Glutamatergic neuron (in vitro differentiated cells): ENCODE results near the gene SUSD3. TPM values are rescaled to one million over a fixed set of nuclear protein-coding genes. Genes with fewer than 3 reads are reported as not detected.

Experiments used
- DNase-seq: peaks from one replicate; pipeline ENCODE4 v3.0.0; 2022
- H3K27ac Mint-ChIP-seq: one replicate; pipeline ENCODE4 v1.8.0; 2020; ENCODE audit warnings: mild to moderate bottlenecking, mixed read lengths, inconsistent platforms; ENCODE audit not compliant: unreplicated experiment
- H3K27me3 Mint-ChIP-seq: one replicate; pipeline ENCODE4 v1.8.0; 2020; ENCODE audit warnings: mild to moderate bottlenecking, moderate library complexity, mixed read lengths, inconsistent platforms; ENCODE audit not compliant: unreplicated experiment
- H3K36me3 Mint-ChIP-seq: one replicate; pipeline ENCODE4 v1.8.0; 2020; ENCODE audit warnings: mild to moderate bottlenecking, mixed read lengths, inconsistent platforms; ENCODE audit not compliant: unreplicated experiment
- H3K4me1 Mint-ChIP-seq: one replicate; pipeline ENCODE4 v1.8.0; 2020; ENCODE audit warnings: mild to moderate bottlenecking, low read depth, mixed read lengths, inconsistent platforms; ENCODE audit not compliant: unreplicated experiment
- H3K4me3 Mint-ChIP-seq: one replicate; pipeline ENCODE4 v1.8.0; 2020; ENCODE audit warnings: mild to moderate bottlenecking, mixed read lengths, inconsistent platforms; ENCODE audit not compliant: unreplicated experiment
- H3K9me3 Mint-ChIP-seq: one replicate; pipeline ENCODE4 v1.8.0; 2020; ENCODE audit warnings: mild to moderate bottlenecking, moderate library complexity, mixed read lengths, inconsistent platforms; ENCODE audit not compliant: unreplicated experiment
- total RNA-seq: library from RNA; stranded (reverse); fragmentation: NEBNext Ultra II Directional; extraction: Animal tissue kit (Norgen Biotek cat#: 25700); gene quantifications from one replicate; pipeline ENCODE4 v1.2.1, GENCODE V29; 2021; ENCODE audit not compliant: unreplicated experiment
- TF ChIP-seq, protein P1 (sequence below): fragments of 200-600 bp; sonication (generic); IDR thresholded peaks from one replicate; pipeline ENCODE4 v1.5.0; 2021; ENCODE audit not compliant: partially characterized antibody, unreplicated experiment

SUSD3 gene
- total RNA-seq, 1 donor from 2014 or later, result not detected

DNA sequence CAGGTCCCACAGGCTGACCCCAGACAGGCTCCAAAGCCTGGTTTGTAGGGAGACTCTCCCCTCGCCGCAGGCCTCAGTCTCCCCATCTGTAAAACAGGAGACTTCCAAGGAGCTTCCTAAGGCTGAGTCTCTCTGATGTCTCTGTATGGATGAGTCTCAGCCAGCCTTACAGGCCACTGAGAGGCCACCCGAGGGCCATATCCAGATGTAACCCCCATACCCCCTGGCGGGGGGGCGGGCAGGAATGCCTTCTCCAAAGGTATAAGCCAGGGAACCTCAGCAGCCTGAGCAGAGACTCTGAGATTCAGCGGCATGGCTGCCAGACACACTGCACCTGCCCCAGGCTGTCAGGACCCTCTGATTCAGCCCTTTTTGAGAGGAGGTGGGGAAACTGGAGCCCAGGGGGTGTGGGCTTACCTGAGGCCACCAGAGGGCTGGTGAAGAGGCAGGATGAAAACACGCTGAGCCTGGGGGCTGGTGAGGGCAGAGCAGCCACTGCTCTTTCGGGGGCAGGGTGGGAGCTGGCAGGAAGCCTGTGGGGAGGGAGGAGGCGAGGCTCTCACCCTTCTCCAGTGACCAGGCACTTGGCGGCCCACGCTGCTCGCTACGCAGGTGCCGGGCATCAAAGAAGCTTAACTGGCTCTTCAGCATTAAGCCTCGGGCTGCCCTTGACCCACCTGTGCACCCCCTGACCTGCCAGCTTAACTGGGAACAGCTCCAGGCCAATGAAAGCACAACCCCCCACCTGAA is 5.5 kb upstream of the SUSD3 start:
- Mint-ChIP-seq H3K27ac (no peak overlapping the region), H3K36me3 (no peaks in the 10 kb centered on the region), H3K9me3 (peaks cover 8% of the 10 kb centered on the region), H3K4me1 (peaks cover 4% of the 10 kb centered on the region), H3K4me3 (no peak overlapping the region), H3K27me3 (peaks cover 3% of the 10 kb centered on the region)
- no peak for DNase-seq
- TF ChIP-seq, protein P1, sequence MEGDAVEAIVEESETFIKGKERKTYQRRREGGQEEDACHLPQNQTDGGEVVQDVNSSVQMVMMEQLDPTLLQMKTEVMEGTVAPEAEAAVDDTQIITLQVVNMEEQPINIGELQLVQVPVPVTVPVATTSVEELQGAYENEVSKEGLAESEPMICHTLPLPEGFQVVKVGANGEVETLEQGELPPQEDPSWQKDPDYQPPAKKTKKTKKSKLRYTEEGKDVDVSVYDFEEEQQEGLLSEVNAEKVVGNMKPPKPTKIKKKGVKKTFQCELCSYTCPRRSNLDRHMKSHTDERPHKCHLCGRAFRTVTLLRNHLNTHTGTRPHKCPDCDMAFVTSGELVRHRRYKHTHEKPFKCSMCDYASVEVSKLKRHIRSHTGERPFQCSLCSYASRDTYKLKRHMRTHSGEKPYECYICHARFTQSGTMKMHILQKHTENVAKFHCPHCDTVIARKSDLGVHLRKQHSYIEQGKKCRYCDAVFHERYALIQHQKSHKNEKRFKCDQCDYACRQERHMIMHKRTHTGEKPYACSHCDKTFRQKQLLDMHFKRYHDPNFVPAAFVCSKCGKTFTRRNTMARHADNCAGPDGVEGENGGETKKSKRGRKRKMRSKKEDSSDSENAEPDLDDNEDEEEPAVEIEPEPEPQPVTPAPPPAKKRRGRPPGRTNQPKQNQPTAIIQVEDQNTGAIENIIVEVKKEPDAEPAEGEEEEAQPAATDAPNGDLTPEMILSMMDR, result no peak

DNA sequence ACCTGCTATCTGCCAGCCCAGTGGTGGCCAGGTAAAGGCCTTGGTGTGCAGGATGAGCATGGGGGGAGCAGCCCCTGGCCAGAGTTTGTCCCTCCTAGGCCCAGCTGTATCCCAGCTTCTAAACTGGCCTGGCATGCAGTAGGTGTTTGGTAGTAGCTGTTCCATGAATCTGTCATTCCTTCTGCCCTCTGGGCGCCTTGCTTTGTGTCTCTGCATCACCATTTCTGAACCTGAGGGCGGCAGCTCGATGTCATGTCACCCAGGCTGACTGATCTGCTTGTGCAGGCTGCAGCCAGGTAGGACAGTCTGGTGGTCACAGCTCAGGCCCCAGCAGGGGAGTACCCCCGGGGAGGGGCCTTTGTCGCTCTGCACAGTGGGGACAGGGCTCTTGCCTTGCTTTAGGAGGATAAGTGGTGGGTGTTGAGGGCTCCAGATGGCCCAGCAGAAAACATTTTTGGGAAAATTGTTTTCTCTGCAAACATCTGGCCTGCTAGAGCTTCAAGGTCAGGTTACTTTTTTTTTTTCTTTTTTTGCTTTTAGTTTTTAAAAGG is 4.6 kb upstream of the SUSD3 start:
- H3K36me3 Mint-ChIP-seq, result no peaks in the 10 kb centered on the region
- H3K4me1 Mint-ChIP-seq, result peaks cover 4% of the 10 kb centered on the region
- TF ChIP-seq, protein P1, result no peak
- H3K4me3 Mint-ChIP-seq, result no peak overlapping the region
- DNase-seq, result no peak
- peaks cover 7% of the 10 kb centered on the region for H3K9me3 Mint-ChIP-seq
- no peak overlapping the region for H3K27ac Mint-ChIP-seq
- peaks cover 5% of the 10 kb centered on the region for H3K27me3 Mint-ChIP-seq

GRCh38 chr9:93054758-93055704 is 3.5 kb upstream of the SUSD3 start:
- TF ChIP-seq, protein P1, result no peak
- Mint-ChIP-seq H3K9me3 (peaks cover 7% of the 10 kb centered on the region), H3K36me3 (no peaks in the 10 kb centered on the region), H3K27me3 (peaks cover 7% of the 10 kb centered on the region), H3K27ac (no peak overlapping the region), H3K4me3 (no peak overlapping the region), H3K4me1 (peaks cover 4% of the 10 kb centered on the region)
- no peak for DNase-seq

DNA sequence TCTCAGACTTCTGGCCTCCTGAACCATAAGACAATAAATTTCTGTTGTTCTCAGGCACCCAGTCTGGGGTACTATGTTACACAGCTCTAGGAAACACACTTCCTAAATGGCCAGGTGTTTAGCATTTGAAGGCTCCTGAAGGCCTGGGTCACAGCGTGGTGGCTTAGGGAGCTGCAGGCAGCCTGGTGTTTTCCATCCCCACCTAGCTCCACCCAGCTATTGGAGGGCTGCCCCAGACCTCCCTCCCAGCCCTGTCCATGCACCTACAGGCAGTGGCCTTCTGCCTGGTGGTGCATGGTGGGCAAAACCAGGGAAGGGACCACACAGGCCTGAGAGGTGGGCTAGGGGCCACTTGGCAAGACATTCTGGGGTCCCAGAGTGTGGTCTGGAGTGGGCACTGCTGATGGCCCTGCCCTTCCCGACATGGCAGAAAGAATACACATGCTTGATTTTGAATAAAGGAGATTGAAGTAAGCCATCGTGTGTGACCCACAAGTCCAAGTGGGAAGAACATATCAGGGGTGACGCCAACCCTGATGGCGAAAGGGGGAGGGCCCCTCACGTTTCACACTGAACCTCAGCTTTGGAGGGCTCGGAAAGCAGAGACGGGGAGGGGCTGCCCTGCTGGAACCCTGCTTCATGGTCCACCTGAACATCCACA is 1.3 kb upstream of the SUSD3 start:
- Mint-ChIP-seq H3K27me3 (peaks cover 8% of the 10 kb centered on the region), H3K36me3 (no peaks in the 10 kb centered on the region), H3K27ac (no peak overlapping the region), H3K9me3 (peaks cover 5% of the 10 kb centered on the region), H3K4me1 (peaks cover 5% of the 10 kb centered on the region), H3K4me3 (no peak overlapping the region)
- no peak for DNase-seq
- TF ChIP-seq, protein P1, result no peak
